Measurements from ENCODE around the gene RAB15.

DNA sequence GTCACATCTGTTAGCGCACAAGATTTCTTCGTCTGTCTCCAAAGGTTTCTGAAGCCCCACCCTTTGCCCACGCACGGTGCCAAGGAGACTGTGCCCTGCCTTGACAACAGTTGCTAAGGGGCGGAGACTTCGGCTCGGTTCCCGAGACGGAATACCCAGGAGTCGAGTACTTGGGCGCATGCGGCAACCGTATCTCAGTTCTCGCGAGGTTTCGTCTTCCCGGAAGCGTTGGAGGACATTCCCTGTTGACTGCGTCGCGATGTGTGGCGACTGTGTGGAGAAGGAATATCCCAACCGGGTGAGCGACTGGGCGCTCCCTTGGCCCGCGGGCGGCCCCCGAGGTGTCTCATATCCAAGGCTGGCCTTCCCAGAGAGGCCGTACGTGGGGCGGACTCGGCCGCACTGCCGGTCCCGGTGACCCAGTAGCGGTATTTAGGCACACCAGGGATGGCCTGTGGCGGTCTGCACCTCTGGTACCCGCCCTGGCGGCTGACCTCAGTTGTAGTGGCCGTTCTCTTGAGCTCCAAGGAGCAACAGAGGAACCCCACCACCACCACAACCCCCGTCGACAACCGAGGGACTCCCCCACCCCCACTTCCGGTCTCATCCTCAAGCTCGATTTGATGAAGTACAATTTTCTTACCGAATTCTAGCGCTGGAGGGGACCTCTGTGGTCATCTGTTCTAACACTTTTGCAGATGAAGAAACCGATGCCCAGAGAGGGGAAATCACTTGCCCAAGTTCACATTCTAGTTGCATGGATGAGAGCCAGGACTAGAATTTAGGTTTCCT lies 57.7 kb downstream of the RAB15 start, which contains the start of gene CHURC1:
- TF ChIP-seq CTCF (IDR thresholded peaks at IDR 0.05; ENCODE audit: low read depth, low read length) (no peak), EZH2phosphoT487 (IDR thresholded peaks at IDR 0.05; ENCODE audit: low read depth) (no peak)
